GM18909 (cell line): ENCODE results near the gene LMO1.
A peak's percentile ranks its signal among the peaks of the same experiment; 100 is the strongest.

Source experiments
- ATAC-seq: cut with Tn5 transposase; IDR thresholded peaks from one replicate; pipeline ENCODE4 v1.9.1; 2021; ENCODE audit warnings: mild to moderate bottlenecking; ENCODE audit not compliant: unreplicated experiment, poor library complexity

LMO1 gene

GRCh38 chr11:8263769-8264410 is at the start of gene LMO1:
LMO1 (minus strand) TSS chr11:8263878; CDS start chr11:8263362, 516 bp downstream.
- peak; percentile 72 for ATAC-seq

GRCh38 chr11:8312986-8313385 is 49.3 kb upstream of the LMO1 start:
- no peak for ATAC-seq

GRCh38 chr11:8311366-8311765 is 47.7 kb upstream of the LMO1 start:
- ATAC-seq: no peak

- ATAC-seq: no peak
Observed at GRCh38 chr11:8310743-8311298, 47.1 kb upstream of the LMO1 start.

- ATAC-seq: no peak
Observed at GRCh38 chr11:8309862-8310261, 46.2 kb upstream of the LMO1 start.

- no peak for ATAC-seq
Observed at GRCh38 chr11:8309311-8309710, 45.6 kb upstream of the LMO1 start.

- no peak for ATAC-seq
Observed at GRCh38 chr11:8307601-8308000, 43.9 kb upstream of the LMO1 start.

- no peak for ATAC-seq
Observed at GRCh38 chr11:8301622-8302021, 37.9 kb upstream of the LMO1 start.

- ATAC-seq: no peak
Observed at GRCh38 chr11:8298801-8299786, 35.4 kb upstream of the LMO1 start.

- ATAC-seq: no peak
Observed at GRCh38 chr11:8297781-8298440, 34.2 kb upstream of the LMO1 start.

GRCh38 chr11:8296872-8297271 is 33.2 kb upstream of the LMO1 start:
- no peak for ATAC-seq

GRCh38 chr11:8296038-8296649 is 32.5 kb upstream of the LMO1 start:
- no peak for ATAC-seq

- no peak for ATAC-seq
Observed at GRCh38 chr11:8294251-8294935, 30.7 kb upstream of the LMO1 start.

- no peak for ATAC-seq
Observed at GRCh38 chr11:8293171-8293570, 29.5 kb upstream of the LMO1 start.

GRCh38 chr11:8292351-8292750 is 28.7 kb upstream of the LMO1 start:
- ATAC-seq: no peak

- no peak for ATAC-seq
Observed at GRCh38 chr11:8291421-8292350, 28.0 kb upstream of the LMO1 start.

GRCh38 chr11:8290081-8290810 is 26.6 kb upstream of the LMO1 start:
- no peak for ATAC-seq

- no peak for ATAC-seq
Observed at GRCh38 chr11:8289492-8289918, 25.8 kb upstream of the LMO1 start.
